Measurements from ENCODE around the gene PLIN1. TPM values are rescaled to one million over a fixed set of nuclear protein-coding genes. Genes with fewer than 3 reads are reported as not detected.

Gene PLIN1
- total RNA-seq, 2 donors from 2014 or later: 13.0 to 277 TPM

DNA sequence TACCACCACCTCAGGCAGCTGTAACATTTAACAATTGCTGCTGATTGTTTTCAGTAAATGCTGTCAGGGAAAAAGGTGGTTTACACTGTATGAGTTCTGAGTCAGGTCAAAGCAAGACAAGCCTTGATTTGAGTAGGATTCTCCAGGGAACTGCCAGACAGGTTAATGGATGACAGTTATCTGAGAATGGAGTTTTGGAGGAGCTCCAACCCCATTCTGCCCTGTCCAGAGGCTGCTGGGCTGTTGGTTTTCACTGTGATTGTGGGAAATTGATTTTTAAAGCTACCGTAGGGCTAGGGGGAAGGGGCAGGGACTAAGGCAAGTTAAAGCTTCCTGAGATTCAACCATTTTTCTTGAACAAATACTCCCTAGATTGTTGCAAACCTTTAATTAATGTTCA, 64.0 kb downstream of the PLIN1 start:
- H3K27me3 ChIP-seq: no peaks in the 10 kb centered on the region
- intact Hi-C loops (cut with DNase I): no loop called here
- H3K4me1 ChIP-seq: no peaks in the 10 kb centered on the region
- WGBS, 2 donors: 67% methylated on average over 1 of the region's 1 CpG
- DNase-seq: no peak
- H3K27ac ChIP-seq: no peak overlapping the region
- ATAC-seq: no peak
- H3K4me3 ChIP-seq: no peak overlapping the region
- no peaks in the 10 kb centered on the region for H3K9me3 ChIP-seq
- TF ChIP-seq POLR2A (IDR thresholded peaks at IDR 0.05) (no peak), CTCF (IDR thresholded peaks at IDR 0.05) (no peak)
- no peaks in the 10 kb centered on the region for H3K36me3 ChIP-seq (replicated peaks in 1 of 2; ENCODE audit: insufficient read depth in 1 of 2, low read depth in 2 of 2)

Small RNAs within 50 kb of the gene (small RNA-seq; reads per million reads assigned to genes)
- gene RNU6-132P: not detected

Other genes starting within 250 kb of the PLIN1 start
- under 1 TPM in 1 of 2 donors, not detected in 1; 0.52 TPM for gene RHCG, start 182.8 kb downstream of the PLIN1 start, total RNA-seq
- gene TICRR, start 103.9 kb downstream of the PLIN1 start, total RNA-seq: under 1 TPM in 1 of 2 donors, not detected in 1; under 0.01 TPM
- 1 to 10 TPM; 2.1 to 3.0 TPM for gene KIF7, start 23.9 kb downstream of the PLIN1 start, total RNA-seq
- 10 to 100 TPM; 14.5 to 25.1 TPM for gene PEX11A, start 11.4 kb upstream of the PLIN1 start, total RNA-seq
- gene WDR93, start 11.4 kb upstream of the PLIN1 start, total RNA-seq: under 1 TPM in 1 of 2 donors, not detected in 1; 0.66 TPM
- 1 to 10 TPM; 2.1 to 4.3 TPM for gene MESP1, start 71.9 kb upstream of the PLIN1 start, total RNA-seq
- gene MESP2, start 97.0 kb upstream of the PLIN1 start, total RNA-seq: 1 to 10 TPM in 1 of 2 donors, not detected in 1; 1.8 TPM
- 100 to 1,000 TPM; 361 to 733 TPM for gene ANPEP, start 135.5 kb upstream of the PLIN1 start, total RNA-seq
- 10 to 100 TPM; 32.3 to 57.6 TPM for gene AP3S2, start 214.6 kb upstream of the PLIN1 start, total RNA-seq
- 10 to 100 TPM; 23.1 to 40.5 TPM for gene ARPIN, start 233.6 kb upstream of the PLIN1 start, total RNA-seq

Measured in body of pancreas (tissue), 4 donors.